NCI-H510A (cell line): Measurements from ENCODE around the gene CYB5R3.
"Not testable (repeated sequence)": the region's sequence is repeated elsewhere in the genome, so short reads cannot be mapped to it uniquely, and the experiment has no call there.

Experiments
- DNase-seq: peaks from one replicate; lab custom pipeline; 2025; lab: John Stamatoyannopoulos, UW

Gene CYB5R3

GRCh38 chr22:42567950-42568349 lies 81.2 kb downstream of the CYB5R3 start:
- not testable (repeated sequence) for DNase-seq
